HEK293T (cell line): ENCODE measurements around the gene EFCAB13.

Experiments
- FOXK2 ChIP-seq: fragments of 450-650 bp; IDR thresholded peaks from 2 replicates; pipeline ENCODE4 v1.6.1; 2016; ENCODE audit warnings: mild to moderate bottlenecking
- ZNF384 ChIP-seq: fragments of 450-650 bp; IDR thresholded peaks from 2 replicates; pipeline ENCODE4 v1.6.1; 2016

DNA sequence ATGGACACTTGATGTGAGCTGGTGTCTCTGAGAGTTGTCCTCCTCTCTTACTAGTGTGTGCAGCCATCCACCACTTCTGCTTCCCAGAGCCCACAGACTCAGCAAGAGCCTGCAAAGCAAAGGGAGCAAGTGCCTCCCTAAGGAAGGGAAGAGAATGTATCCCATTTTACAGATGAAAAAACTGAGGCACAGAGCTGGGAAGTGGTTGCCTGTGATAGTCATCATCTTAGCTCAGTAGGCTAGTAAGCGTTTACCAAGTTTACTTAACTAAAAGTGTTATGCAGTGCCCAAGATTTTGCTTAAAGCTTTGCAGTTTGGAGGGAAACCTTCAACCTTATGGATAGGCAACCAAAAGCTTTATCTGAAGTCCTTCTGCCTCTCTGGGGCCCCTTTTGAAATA is 23.0 kb upstream of the EFCAB13 start:
- TF ChIP-seq ZNF384: no peak
- no peak for TF ChIP-seq FOXK2
